ENCODE measurements around the gene PRPF31. TPM values are rescaled to one million over a fixed set of nuclear protein-coding genes. Genes with fewer than 3 reads are reported as not detected.
A peak's percentile ranks its signal among the peaks of the same experiment; 100 is the strongest.

PRPF31 gene
- total and polyA plus RNA-seq, 9 of the 15 experiments (the other 6 are each of a cell fraction or from before 2014, with no cell fraction given) = 5.8 to 92.2 (median 69.2) TPM

DNA sequence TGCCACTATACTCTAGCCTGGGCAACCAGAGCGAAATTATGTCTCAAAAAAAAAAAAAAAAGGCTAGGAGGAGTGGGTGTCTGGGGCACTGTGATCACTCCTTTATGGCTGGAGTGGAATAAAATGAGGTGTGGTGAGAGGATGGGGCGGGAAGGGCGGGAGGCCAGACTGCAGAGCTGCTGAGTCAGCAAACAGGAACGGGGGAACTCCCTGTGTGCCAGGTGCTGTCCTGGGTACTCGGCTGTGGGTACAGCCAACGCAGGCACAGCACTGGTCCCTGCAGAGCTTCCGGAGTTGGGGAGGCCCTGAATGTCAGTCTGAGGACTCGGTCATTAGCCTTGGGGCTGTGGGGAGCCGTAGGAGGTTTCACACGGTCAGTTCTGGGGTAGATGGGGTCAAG, 5.7 kb downstream of the PRPF31 start (continued):
- TF ChIP-seq ZBTB9 (CRISPR knock-in tag; IDR thresholded peaks at IDR 0.05) (no peak), HNRNPUL1 (IDR thresholded peaks at IDR 0.05; ENCODE audit: low read length) (no peak), NUFIP1 (IDR thresholded peaks at IDR 0.05; ENCODE audit: partially characterized antibody) (no peak), TRIM28 (IDR thresholded peaks at IDR 0.05) (no peak), ZNF316 (IDR thresholded peaks at IDR 0.05) (peak; percentile 76), BRF1 (IDR thresholded peaks at IDR 0.05; ENCODE audit: borderline replicate concordance, extremely low read depth, insufficient read length) (no peak), ZBTB8A (IDR thresholded peaks at IDR 0.05; ENCODE audit: partially characterized antibody) (no peak), MAFK (IDR thresholded peaks at IDR 0.05; ENCODE audit: low read length) (peak; percentile 66), NBN (IDR thresholded peaks at IDR 0.05; ENCODE audit: low read depth) (no peak), SUPT5H (IDR thresholded peaks at IDR 0.05) (no peak)

- no peak overlapping the region for H3K4me2 ChIP-seq (ENCODE audit: insufficient read depth, low read length)
- H3K27ac ChIP-seq (ENCODE audit: extremely low read depth, low read depth, low read length) = no peak overlapping the region
- no TSS peak for BruUV-seq (replicated peaks)
- H3K9me3 ChIP-seq (replicated peaks; ENCODE audit: control insufficient read depth, insufficient read depth, low read depth, low read length) = no peaks in the 10 kb centered on the region
- peaks cover 81% of the 10 kb centered on the region; the same call in 2 of the 3 replicates for H3K36me3 ChIP-seq (ENCODE audit: control insufficient read depth, insufficient read depth, low read length)
- no peak overlapping the region for H3K4me3 ChIP-seq
- ChIA-PET POLR2A (interaction anchor here (0.6 to 2.0 kb wide), 3 partner anchors 8 to 79 kb away, joined by 3 to 13 read pairs (median 9); partner anchors contain the start of genes PRPF31 and TFPT), CTCF (ENCODE audit: low intra/inter-chr PET ratio) (no interaction called here)
- H3K9me1 ChIP-seq (ENCODE audit: control insufficient read depth, insufficient read depth, low read length) = no peaks in the 10 kb centered on the region
- intact Hi-C loops (cut with micrococcal nuclease) (no loop called here), in situ Hi-C loops (cut with MboI) (no loop called here)
- no peak for ATAC-seq
- H2AFZ ChIP-seq (ENCODE audit: low read depth, low read length) = no peak overlapping the region
- no peak for DNase-seq (ENCODE audit: extremely low read depth in 1 of 4, low spot score in 3 of 4)
- no peaks in the 10 kb centered on the region for H3K79me2 ChIP-seq (ENCODE audit: control insufficient read depth, insufficient read depth, low read length)
- WGBS (ENCODE audit: insufficient coverage, low coverage, missing lambda C conversion rate) = 93% methylated on average over 14 of the region's 17 CpGs
- FAIRE-seq = no peak
- H3K4me1 ChIP-seq (replicated peaks in 1 of 2; ENCODE audit: control insufficient read depth in 2 of 2, insufficient read depth in 2 of 2, low read length in 2 of 2) = no peaks in the 10 kb centered on the region
- TF ChIP-seq FOXA3 (CRISPR knock-in tag; conservative IDR thresholded peaks at IDR 0.05 in 1 of 2, IDR thresholded peaks at IDR 0.05 in 1 of 2) (no peak), TAF7 (tag; IDR thresholded peaks at IDR 0.05) (no peak), RAD21 (CRISPR knock-in tag; conservative IDR thresholded peaks at IDR 0.05 in 1 of 2, IDR thresholded peaks at IDR 0.05 in 1 of 2) (no peak), NR1H2 (CRISPR knock-in tag; IDR thresholded peaks at IDR 0.05) (no peak)
- TF ChIP-seq, protein P1, sequence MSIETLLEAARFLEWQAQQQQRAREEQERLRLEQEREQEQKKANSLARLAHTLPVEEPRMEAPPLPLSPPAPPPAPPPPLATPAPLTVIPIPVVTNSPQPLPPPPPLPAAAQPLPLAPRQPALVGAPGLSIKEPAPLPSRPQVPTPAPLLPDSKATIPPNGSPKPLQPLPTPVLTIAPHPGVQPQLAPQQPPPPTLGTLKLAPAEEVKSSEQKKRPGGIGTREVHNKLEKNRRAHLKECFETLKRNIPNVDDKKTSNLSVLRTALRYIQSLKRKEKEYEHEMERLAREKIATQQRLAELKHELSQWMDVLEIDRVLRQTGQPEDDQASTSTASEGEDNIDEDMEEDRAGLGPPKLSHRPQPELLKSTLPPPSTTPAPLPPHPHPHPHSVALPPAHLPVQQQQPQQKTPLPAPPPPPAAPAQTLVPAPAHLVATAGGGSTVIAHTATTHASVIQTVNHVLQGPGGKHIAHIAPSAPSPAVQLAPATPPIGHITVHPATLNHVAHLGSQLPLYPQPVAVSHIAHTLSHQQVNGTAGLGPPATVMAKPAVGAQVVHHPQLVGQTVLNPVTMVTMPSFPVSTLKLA (conservative IDR thresholded peaks at IDR 0.05) = no peak
- no peaks in the 10 kb centered on the region for H3K27me3 ChIP-seq (ENCODE audit: control insufficient read depth in 2 of 2, insufficient read depth in 2 of 2, low read length in 2 of 2)
- H4K20me1 ChIP-seq (replicated peaks; ENCODE audit: control insufficient read depth, insufficient read depth, low read length) = no peaks in the 10 kb centered on the region
- no peak overlapping the region for H3K9ac ChIP-seq (ENCODE audit: insufficient read depth in 1 of 2, low read depth in 2 of 2, low read length in 2 of 2)
Measured at GRCh38 chr19:54123682-54124081, 8.1 kb downstream of the PRPF31 start.
